Tongue (tissue), 2 donors: ENCODE measurements around the gene OR1L6. TPM values are rescaled to one million over a fixed set of nuclear protein-coding genes. Genes with fewer than 3 reads are reported as not detected.

Source experiments
- DNase-seq: peaks from one replicate; pipeline ENCODE4 v3.0.0-alpha.2; 2015
- total RNA-seq: library from RNA; depleted of rRNA; stranded (reverse); fragments of >200 nt; gene quantifications from one replicate; pipeline ENCODE4 v1.2.3, GENCODE V29; 2014

OR1L6 gene
- total RNA-seq: not detected

- DNase-seq: no peak
Observed at GRCh38 chr9:122742003-122742402, at the start of gene OR1L6. TSS of gene OR1L6 (plus strand) at chr9:122742303. CDS start at chr9:122749848, 7,545 bp downstream.

GRCh38 chr9:122695696-122696095, 46.4 kb upstream of the OR1L6 start:
- DNase-seq: no peak

- no peak for DNase-seq
Observed at GRCh38 chr9:122718038-122718437, 24.1 kb upstream of the OR1L6 start.

- DNase-seq: no peak
Observed at GRCh38 chr9:122719218-122719617, 22.9 kb upstream of the OR1L6 start.

- no peak for DNase-seq
Observed at GRCh38 chr9:122723690-122724089, 18.4 kb upstream of the OR1L6 start, which contains the start of gene OR1L4. TSS of gene OR1L4 (plus strand) at chr9:122723990. CDS start at chr9:122723990, 0 bp downstream.

GRCh38 chr9:122754825-122755224, 12.7 kb downstream of the OR1L6 start:
- DNase-seq: no peak

GRCh38 chr9:122767817-122768216, 25.7 kb downstream of the OR1L6 start:
- DNase-seq: no peak

- DNase-seq: no peak
Observed at GRCh38 chr9:122777052-122777451, 34.9 kb downstream of the OR1L6 start.

GRCh38 chr9:122777935-122778627, 36.0 kb downstream of the OR1L6 start:
- DNase-seq: peak; percentile 16

- peak; percentile 7 for DNase-seq
Observed at GRCh38 chr9:122779181-122779580, 37.1 kb downstream of the OR1L6 start.

- DNase-seq: no peak
Observed at GRCh38 chr9:122780026-122780425, 37.9 kb downstream of the OR1L6 start.

- no peak for DNase-seq
Observed at GRCh38 chr9:122781671-122782070, 39.6 kb downstream of the OR1L6 start.

- DNase-seq: no peak
Observed at GRCh38 chr9:122785269-122785668, 43.2 kb downstream of the OR1L6 start.

GRCh38 chr9:122786338-122786737, 44.2 kb downstream of the OR1L6 start:
- DNase-seq: no peak

GRCh38 chr9:122788831-122789230, 46.7 kb downstream of the OR1L6 start, which contains the start of gene OR5C1:
TSS of gene OR5C1 (plus strand) at chr9:122788933. CDS start at chr9:122788933, 0 bp downstream.
- no peak for DNase-seq

- no peak for DNase-seq
Observed at GRCh38 chr9:122789256-122790046, 47.3 kb downstream of the OR1L6 start.

GRCh38 chr9:122791872-122792669, 50.0 kb downstream of the OR1L6 start:
- DNase-seq: no peak

- DNase-seq: no peak
Observed at GRCh38 chr9:122797316-122798063, 55.4 kb downstream of the OR1L6 start.
